Measurements from ENCODE around the gene OGN.

OGN gene

DNA sequence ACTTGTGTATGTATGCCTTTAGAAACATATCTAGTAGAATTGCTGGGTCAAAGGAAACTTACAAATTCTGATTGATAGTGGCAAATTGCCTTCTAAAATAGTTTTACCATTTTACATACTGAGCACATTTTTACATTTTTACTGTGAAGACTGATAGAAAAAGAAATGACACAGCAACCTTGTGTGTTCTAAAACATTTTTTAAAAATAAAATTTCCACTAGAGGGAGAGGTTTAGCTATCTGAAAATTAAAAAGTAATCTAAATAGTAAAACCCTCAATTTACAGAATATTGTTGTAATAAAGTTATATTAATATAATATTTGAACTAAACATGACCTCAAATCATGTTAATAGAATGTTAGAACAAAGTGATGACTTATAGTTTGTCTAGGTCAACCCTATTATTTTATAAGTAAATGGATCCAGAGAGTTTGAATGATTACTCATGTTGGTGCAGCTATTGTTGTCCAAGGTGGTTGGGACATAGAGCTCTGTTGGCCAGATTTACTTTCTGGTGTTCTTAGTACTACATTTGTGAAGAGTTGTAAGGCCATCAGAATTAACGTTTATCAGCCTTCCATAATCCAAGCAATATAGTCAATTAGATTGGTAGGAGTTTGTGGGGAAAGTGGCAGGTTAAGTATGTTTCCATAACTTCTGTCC is 61.4 kb downstream of the OGN start:
- no peak for FAIRE-seq

- FAIRE-seq, result no peak
These were observed 62.8 kb downstream of the OGN start for GRCh38 chr9:92341578-92341977.

DNA sequence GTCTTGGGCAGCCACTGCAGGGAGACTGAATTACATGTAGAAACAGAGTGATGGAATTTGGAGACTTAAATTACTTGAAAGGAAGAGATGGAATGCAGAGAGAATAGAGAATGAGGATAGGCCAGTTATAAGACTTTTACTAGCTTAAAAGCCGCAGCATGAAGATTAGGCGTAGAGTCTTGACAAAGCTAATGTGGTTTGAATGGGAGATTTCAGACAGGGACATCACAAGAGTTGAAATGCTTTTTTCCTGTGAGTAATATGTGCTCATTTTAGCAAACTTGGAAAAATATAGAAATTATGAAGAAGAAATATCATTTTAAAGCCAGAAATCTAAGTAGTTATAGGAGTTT is 71.1 kb downstream of the OGN start:
- no peak for FAIRE-seq
